Measurements from ENCODE around the gene CHN2. TPM values are rescaled to one million over a fixed set of nuclear protein-coding genes. Genes with fewer than 3 reads are reported as not detected.
A peak's percentile ranks its signal among the peaks of the same experiment; 100 is the strongest.

The CHN2 gene
- total RNA-seq, 4 donors from 2014 or later: 8.0 to 9.8 (median 8.9) TPM

GRCh38 chr7:29288181-29289091 is 93.9 kb downstream of the CHN2 start:
- no peak for TF ChIP-seq POLR2AphosphoS5 (IDR thresholded peaks at IDR 0.05)
- no peaks in the 10 kb centered on the region for H3K4me1 ChIP-seq
- H3K9me3 ChIP-seq: no peaks in the 10 kb centered on the region
- H3K4me3 ChIP-seq: no peak overlapping the region
- H3K27ac ChIP-seq (replicated peaks in 1 of 4): no peak overlapping the region
- no peaks in the 10 kb centered on the region for H3K36me3 ChIP-seq
- no peak for DNase-seq (ENCODE audit: extremely low spot score)
- intact Hi-C loops (cut with DNase I): no loop called here
- WGBS: 93% methylated on average over 6 of the region's 6 CpGs
- H3K27me3 ChIP-seq: no peaks in the 10 kb centered on the region

DNA sequence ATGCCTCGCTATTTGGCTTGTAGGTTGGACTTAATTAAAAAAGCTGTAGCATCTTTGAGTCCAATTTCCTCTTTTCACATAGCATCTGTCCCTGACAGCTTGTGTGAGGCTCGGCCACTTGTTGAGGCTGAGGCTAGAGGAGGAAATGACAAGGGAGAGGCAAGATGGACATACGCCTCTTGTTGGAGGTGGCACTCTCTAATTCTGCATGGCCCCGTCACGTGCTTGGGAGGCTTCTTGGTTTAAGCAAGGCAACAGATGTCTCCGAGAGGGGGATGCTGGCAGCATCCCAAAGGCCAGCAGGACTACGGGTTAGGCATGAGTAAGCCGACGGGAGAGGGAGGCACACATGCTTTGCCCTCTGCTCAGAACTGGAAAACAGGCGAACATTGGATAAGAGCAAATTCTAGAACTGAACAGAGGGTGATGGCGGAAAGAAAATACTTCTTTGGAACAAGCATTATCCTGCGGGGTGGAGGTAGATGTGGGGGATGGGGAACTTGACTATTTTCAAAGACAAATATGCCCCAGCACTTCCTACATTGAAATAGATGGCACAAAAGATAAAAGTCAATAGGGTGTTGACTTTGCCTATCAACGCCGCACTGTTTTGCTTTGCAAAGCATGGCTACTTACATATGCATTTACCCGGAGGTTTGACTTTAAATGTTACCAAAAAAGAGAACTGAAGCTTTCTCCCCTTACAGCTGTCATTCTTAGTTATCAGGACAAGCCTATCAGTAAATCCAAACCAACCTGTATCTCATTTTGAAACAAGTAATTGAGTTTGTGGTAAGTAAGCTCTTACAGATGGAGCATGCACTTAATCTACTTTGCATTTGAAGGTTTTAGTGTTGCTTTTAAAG is 94.8 kb downstream of the CHN2 start:
- no peak for DNase-seq (ENCODE audit: extremely low spot score)
- Histone ChIP-seq H3K36me3 (no peaks in the 10 kb centered on the region), H3K4me3 (no peak overlapping the region), H3K4me1 (no peaks in the 10 kb centered on the region), H3K9me3 (no peaks in the 10 kb centered on the region), H3K27me3 (no peaks in the 10 kb centered on the region), H3K27ac (replicated peaks in 1 of 4) (no peak overlapping the region)
- TF ChIP-seq CTCF (IDR thresholded peaks at IDR 0.05) (no peak), POLR2AphosphoS5 (IDR thresholded peaks at IDR 0.05) (peak in 1 of 2 donors; percentile 5)
- intact Hi-C loops (cut with DNase I): no loop called here
- 65% methylated on average over 15 of the region's 15 CpGs for WGBS

- H3K27ac ChIP-seq (replicated peaks in 1 of 4): no peak overlapping the region
- no peaks in the 10 kb centered on the region for H3K9me3 ChIP-seq
- H3K4me1 ChIP-seq: no peaks in the 10 kb centered on the region
- H3K27me3 ChIP-seq: no peaks in the 10 kb centered on the region
- no peak overlapping the region for H3K4me3 ChIP-seq
- 95% methylated on average over 6 of the region's 6 CpGs for WGBS
- intact Hi-C loops (cut with DNase I): no loop called here
- TF ChIP-seq CTCF (IDR thresholded peaks at IDR 0.05) (no peak), POLR2AphosphoS5 (IDR thresholded peaks at IDR 0.05) (no peak)
- H3K36me3 ChIP-seq: no peaks in the 10 kb centered on the region
- DNase-seq (ENCODE audit: extremely low spot score): no peak
Measured at GRCh38 chr7:29290829-29291228, 96.3 kb downstream of the CHN2 start.

DNA sequence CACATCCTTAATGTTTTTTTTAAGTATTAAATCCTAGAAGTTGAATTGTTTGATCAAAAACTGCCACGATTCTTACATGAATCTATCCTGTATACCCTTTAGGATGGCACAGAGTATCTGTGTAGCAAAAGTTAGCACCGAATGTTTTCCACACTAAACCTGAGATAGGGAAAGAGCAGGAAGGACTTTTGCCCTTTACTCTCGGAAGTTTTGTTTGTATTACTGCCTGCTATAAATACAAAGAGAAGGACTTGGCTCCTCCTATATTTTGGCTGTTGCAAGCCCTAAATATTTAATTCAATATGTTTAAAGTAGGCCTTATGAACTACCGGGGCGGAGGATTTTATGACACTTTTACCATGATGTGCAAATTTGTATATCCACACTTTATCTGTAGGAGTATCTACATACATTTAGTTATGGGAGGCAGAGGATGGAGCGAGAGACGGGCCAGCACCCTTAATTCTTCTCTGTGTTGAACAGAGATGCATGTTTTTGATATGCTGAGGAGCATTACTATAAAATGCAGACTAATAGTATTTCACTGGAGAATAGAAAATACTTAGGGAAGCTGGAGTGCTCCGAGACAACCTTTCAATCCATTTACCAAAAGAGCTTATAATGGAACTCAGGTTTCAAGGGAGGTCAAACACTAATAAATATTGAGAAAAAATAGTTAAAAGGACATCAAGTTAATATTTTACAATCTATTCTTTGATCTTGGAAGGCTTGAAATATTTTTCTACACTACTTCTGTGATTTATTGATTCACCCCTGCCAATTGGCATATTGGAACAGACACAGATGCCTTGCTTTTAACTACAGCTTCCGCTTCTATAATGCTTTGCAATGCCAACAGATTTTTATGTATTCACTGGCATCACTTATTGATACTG is 97.4 kb downstream of the CHN2 start:
- TF ChIP-seq EP300 (IDR thresholded peaks at IDR 0.05): no peak
- no peak for TF ChIP-seq POLR2AphosphoS5 (IDR thresholded peaks at IDR 0.05)
- TF ChIP-seq CTCF (IDR thresholded peaks at IDR 0.05): no peak
- no peak for TF ChIP-seq POLR2A (IDR thresholded peaks at IDR 0.05; ENCODE audit: low read depth)
- intact Hi-C loops (cut with DNase I): no loop called here
- 77% methylated on average over 9 of the region's 9 CpGs for WGBS

More for the DNA sequence above, 97.4 kb downstream of the CHN2 start:
- Histone ChIP-seq H3K4me3 (no peak overlapping the region), H3K4me1 (no peaks in the 10 kb centered on the region), H3K27me3 (no peaks in the 10 kb centered on the region), H3K9me3 (no peaks in the 10 kb centered on the region), H3K36me3 (no peaks in the 10 kb centered on the region), H3K27ac (replicated peaks in 1 of 4) (no peak overlapping the region)
- DNase-seq (ENCODE audit: extremely low spot score): no peak
